Neural progenitor cell (in vitro differentiated cells): ENCODE data around the gene IPPK. TPM values are rescaled to one million over a fixed set of nuclear protein-coding genes. Genes with fewer than 3 reads are reported as not detected.

Experiments used
- DNase-seq: peaks from one replicate; pipeline ENCODE4 v3.0.0-alpha.2; 2016; ENCODE audit warnings: low spot score
- H2AFZ ChIP-seq: fragments of 200-600 bp; sonication (generic); replicated peaks from 2 replicates; pipeline ENCODE4 v1.6.1; 2016; ENCODE audit warnings: antibody characterized with exemption
- H3F3A ChIP-seq: fragments of 200-600 bp; sonication (generic); 2 replicates; pipeline ENCODE4 v1.6.1; 2016; ENCODE audit warnings: antibody characterized with exemption, low read depth
- H3K27ac ChIP-seq: fragments of 200-600 bp; sonication (generic); 2 replicates; pipeline ENCODE4 v1.5.1; 2016; ENCODE audit warnings: mild to moderate bottlenecking
- H3K27me3 ChIP-seq: fragments of 200-600 bp; sonication (generic); 2 replicates; pipeline ENCODE4 v1.6.1; 2016; ENCODE audit warnings: mild to moderate bottlenecking, moderate library complexity
- H3K36me3 ChIP-seq: fragments of 200-600 bp; sonication (generic); 2 replicates; pipeline ENCODE4 v1.5.1; 2016
- H3K4me1 ChIP-seq: fragments of 200-600 bp; sonication (generic); 2 replicates; pipeline ENCODE4 v1.6.1; 2016; ENCODE audit warnings: mixed run types
- H3K4me2 ChIP-seq: fragments of 200-600 bp; sonication (generic); 2 replicates; pipeline ENCODE4 v1.6.1; 2016
- H3K4me3 ChIP-seq: fragments of 200-600 bp; sonication (generic); 2 replicates; pipeline ENCODE4 v1.5.1; 2016
- H3K79me2 ChIP-seq: fragments of 200-600 bp; sonication (generic); 2 replicates; pipeline ENCODE4 v1.6.1; 2016; ENCODE audit warnings: low read depth
- H3K9ac ChIP-seq: fragments of 200-600 bp; sonication (generic); 2 replicates; pipeline ENCODE4 v1.6.1; 2016
- H3K9me3 ChIP-seq: fragments of 200-600 bp; sonication (generic); 2 replicates; pipeline ENCODE4 v1.5.1; 2016; ENCODE audit warnings: low read depth
- H4K20me1 ChIP-seq: fragments of 200-600 bp; sonication (generic); 2 replicates; pipeline ENCODE4 v1.6.1; 2016; ENCODE audit warnings: low read depth
- H3K27ac Mint-ChIP-seq: 3 replicates; pipeline ENCODE4 v1.8.0; 2021; ENCODE audit warnings: mixed read lengths
- H3K27me3 Mint-ChIP-seq: 2 replicates; pipeline ENCODE4 v1.8.0; 2022; ENCODE audit warnings: low read depth, mild to moderate bottlenecking, inconsistent platforms, moderate library complexity, mixed read lengths; ENCODE audit not compliant: insufficient read depth
- H3K36me3 Mint-ChIP-seq: 3 replicates; pipeline ENCODE4 v1.8.0; 2021; ENCODE audit warnings: mixed read lengths
- H3K4me1 Mint-ChIP-seq: 3 replicates; pipeline ENCODE4 v1.8.0; 2021; ENCODE audit warnings: mixed read lengths
- H3K4me3 Mint-ChIP-seq: 3 replicates; pipeline ENCODE4 v1.8.0; 2021; ENCODE audit warnings: mild to moderate bottlenecking, moderate library complexity, mixed read lengths
- H3K9me3 Mint-ChIP-seq: 3 replicates; pipeline ENCODE4 v1.8.0; 2020; ENCODE audit warnings: mixed read lengths
- EZH2 ChIP-seq: fragments of 200-600 bp; sonication (generic); IDR thresholded peaks from 2 replicates; pipeline ENCODE4 v1.6.1; 2017; ENCODE audit warnings: antibody characterized with exemption, mild to moderate bottlenecking, moderate library complexity
- EZH2phosphoT487 ChIP-seq: fragments of 200-600 bp; sonication (generic); IDR thresholded peaks from 2 replicates; pipeline ENCODE4 v1.6.1; 2017; ENCODE audit warnings: antibody characterized with exemption
- total RNA-seq: library from RNA; depleted of rRNA; stranded (reverse); fragments of >200 nt; gene quantifications from 2 replicates; pipeline ENCODE4 v1.2.3, GENCODE V29; 2015; ENCODE audit warnings: low replicate concordance
- TF ChIP-seq, protein P1 (sequence below): fragments of 200-600 bp; sonication (generic); IDR thresholded peaks from 2 replicates; pipeline ENCODE4 v1.5.1; 2017; ENCODE audit warnings: antibody characterized with exemption, mild to moderate bottlenecking

IPPK gene
- total RNA-seq, 1 donor from 2014 or later = 16.8 TPM

DNA sequence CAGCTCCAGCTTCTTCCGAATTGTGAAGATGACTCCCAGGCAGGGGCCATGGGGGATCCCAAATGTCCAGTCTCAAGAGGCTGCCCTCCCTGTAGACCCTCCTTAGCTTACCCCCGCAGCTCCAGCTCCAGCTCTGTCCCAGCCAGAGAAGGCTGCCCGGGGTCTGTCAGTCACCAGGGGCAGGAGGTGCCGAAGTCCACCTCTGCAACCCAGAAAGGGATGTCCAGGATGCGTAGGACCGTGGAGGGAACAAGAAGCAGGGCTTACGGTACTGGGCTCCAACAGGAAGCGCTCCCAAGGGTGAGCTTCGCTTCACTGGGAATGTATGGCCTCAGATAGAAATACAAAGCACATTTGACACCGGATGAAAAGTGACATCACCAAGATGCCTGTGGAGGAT, 6.0 kb downstream of the IPPK start:
- Histone ChIP-seq H3K27me3 (no peaks in the 10 kb centered on the region), H3K27ac (no peak overlapping the region), H3K4me3 (no peak overlapping the region), H3F3A (peaks cover 7% of the 10 kb centered on the region), H3K36me3 (no peaks in the 10 kb centered on the region), H3K4me1 (peaks cover 15% of the 10 kb centered on the region), H3K4me2 (no peak overlapping the region), H2AFZ (no peak overlapping the region), H3K9ac (no peak overlapping the region), H4K20me1 (peaks cover 61% of the 10 kb centered on the region), H3K9me3 (no peaks in the 10 kb centered on the region), H3K79me2 (peaks cover 28% of the 10 kb centered on the region)
- H3K27ac Mint-ChIP-seq = no peak overlapping the region
- no peak for DNase-seq
- no peak overlapping the region for H3K4me3 Mint-ChIP-seq
- H3K4me1 Mint-ChIP-seq = peaks cover 31% of the 10 kb centered on the region
- peaks cover 3% of the 10 kb centered on the region for H3K27me3 Mint-ChIP-seq
- H3K9me3 Mint-ChIP-seq = no peaks in the 10 kb centered on the region
- peaks cover 6% of the 10 kb centered on the region for H3K36me3 Mint-ChIP-seq
- TF ChIP-seq, protein P1, sequence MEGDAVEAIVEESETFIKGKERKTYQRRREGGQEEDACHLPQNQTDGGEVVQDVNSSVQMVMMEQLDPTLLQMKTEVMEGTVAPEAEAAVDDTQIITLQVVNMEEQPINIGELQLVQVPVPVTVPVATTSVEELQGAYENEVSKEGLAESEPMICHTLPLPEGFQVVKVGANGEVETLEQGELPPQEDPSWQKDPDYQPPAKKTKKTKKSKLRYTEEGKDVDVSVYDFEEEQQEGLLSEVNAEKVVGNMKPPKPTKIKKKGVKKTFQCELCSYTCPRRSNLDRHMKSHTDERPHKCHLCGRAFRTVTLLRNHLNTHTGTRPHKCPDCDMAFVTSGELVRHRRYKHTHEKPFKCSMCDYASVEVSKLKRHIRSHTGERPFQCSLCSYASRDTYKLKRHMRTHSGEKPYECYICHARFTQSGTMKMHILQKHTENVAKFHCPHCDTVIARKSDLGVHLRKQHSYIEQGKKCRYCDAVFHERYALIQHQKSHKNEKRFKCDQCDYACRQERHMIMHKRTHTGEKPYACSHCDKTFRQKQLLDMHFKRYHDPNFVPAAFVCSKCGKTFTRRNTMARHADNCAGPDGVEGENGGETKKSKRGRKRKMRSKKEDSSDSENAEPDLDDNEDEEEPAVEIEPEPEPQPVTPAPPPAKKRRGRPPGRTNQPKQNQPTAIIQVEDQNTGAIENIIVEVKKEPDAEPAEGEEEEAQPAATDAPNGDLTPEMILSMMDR = no peak
- TF ChIP-seq EZH2phosphoT487 (no peak), EZH2 (no peak)

DNA sequence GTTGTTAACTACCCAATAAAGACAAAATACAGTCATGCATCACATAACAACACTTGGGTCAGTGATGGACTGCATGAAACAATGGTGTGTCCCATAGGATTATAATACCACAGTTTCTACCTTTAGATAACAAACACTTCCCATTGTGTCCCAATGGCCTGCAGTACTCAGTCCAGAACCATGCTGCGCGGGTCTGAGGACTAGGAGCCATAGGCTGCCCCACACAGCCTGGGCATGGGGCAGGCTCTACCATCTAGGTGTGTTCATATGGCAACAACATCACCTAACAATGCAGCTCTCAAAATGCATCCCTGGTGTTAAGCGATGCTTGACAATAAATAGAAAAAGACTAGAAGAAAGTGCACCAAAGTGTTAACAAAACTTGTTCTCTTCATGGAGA, 6.8 kb downstream of the IPPK start:
- Histone ChIP-seq H2AFZ (no peak overlapping the region), H3K4me2 (no peak overlapping the region), H4K20me1 (peaks cover 68% of the 10 kb centered on the region), H3F3A (peaks cover 7% of the 10 kb centered on the region), H3K9ac (no peak overlapping the region), H3K4me3 (no peak overlapping the region), H3K79me2 (peaks cover 26% of the 10 kb centered on the region), H3K27me3 (no peaks in the 10 kb centered on the region), H3K4me1 (peaks cover 14% of the 10 kb centered on the region), H3K9me3 (no peaks in the 10 kb centered on the region), H3K27ac (no peak overlapping the region), H3K36me3 (no peaks in the 10 kb centered on the region)
- TF ChIP-seq EZH2phosphoT487 (no peak), EZH2 (no peak)
- TF ChIP-seq, protein P1 = no peak
- Mint-ChIP-seq H3K4me1 (peaks cover 23% of the 10 kb centered on the region), H3K4me3 (no peak overlapping the region), H3K9me3 (no peaks in the 10 kb centered on the region), H3K36me3 (peaks cover 6% of the 10 kb centered on the region), H3K27ac (no peak overlapping the region), H3K27me3 (peaks cover 3% of the 10 kb centered on the region)
- no peak for DNase-seq

DNA sequence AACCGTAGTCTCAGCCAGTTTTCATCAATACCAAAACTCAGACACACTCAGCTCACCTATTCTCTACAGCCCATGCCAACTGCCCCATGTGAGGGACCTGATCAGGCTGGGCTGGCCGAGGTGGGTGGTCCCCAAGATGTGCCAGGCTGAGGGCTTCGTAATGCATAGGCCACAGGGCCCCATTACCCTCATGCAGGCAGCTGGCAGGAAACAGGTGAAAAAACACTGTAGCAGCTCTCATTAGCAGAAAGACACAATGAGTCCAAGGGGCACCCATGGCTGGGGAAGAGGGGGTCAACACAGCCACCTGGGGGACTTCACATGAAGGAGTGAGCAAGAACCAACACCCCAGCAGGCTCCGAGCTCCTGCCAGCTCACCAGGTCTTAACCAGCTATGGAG, 8.2 kb downstream of the IPPK start:
- no peaks in the 10 kb centered on the region for H3K36me3 ChIP-seq
- H3K9ac ChIP-seq = no peak overlapping the region
- Mint-ChIP-seq H3K9me3 (no peaks in the 10 kb centered on the region), H3K27ac (no peak overlapping the region), H3K27me3 (no peaks in the 10 kb centered on the region), H3K4me3 (no peak overlapping the region), H3K36me3 (peaks cover 4% of the 10 kb centered on the region), H3K4me1 (peaks cover 23% of the 10 kb centered on the region)
- H4K20me1 ChIP-seq = peaks cover 78% of the 10 kb centered on the region
- H3K27ac ChIP-seq = no peak overlapping the region
- no peak for DNase-seq
- H2AFZ ChIP-seq = no peak overlapping the region
- H3K4me3 ChIP-seq = no peak overlapping the region
- H3K79me2 ChIP-seq = peaks cover 24% of the 10 kb centered on the region
- H3K27me3 ChIP-seq = no peaks in the 10 kb centered on the region
- peaks cover 14% of the 10 kb centered on the region for H3K4me1 ChIP-seq
- H3K4me2 ChIP-seq = no peak overlapping the region
- H3F3A ChIP-seq = peaks cover 7% of the 10 kb centered on the region
- no peaks in the 10 kb centered on the region for H3K9me3 ChIP-seq
- TF ChIP-seq EZH2 = no peak

DNA sequence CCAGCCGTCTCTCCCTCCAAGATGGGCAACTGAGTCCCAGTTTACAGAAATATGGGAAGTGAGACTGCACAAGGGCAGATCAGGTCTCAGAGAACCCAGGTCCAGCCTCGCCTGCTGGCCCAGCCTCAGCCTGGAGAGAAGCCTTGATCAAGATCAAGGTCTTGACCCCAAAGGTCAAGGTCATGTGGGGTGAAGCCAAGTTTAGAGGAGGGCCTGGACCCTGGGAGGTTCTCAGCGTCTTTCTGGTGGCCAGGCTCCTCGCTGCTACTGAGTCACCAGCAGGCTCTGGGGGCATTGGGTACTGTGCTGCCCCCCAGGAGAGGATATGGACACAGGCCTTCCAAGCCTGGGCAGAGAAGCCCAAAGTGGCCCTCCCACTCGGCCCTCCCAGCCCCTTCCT, 8.8 kb downstream of the IPPK start:
- Histone ChIP-seq H3K4me1 (peaks cover 14% of the 10 kb centered on the region), H3K4me3 (no peak overlapping the region), H3K4me2 (no peak overlapping the region), H3F3A (peaks cover 7% of the 10 kb centered on the region), H3K27ac (no peak overlapping the region), H4K20me1 (peaks cover 78% of the 10 kb centered on the region), H3K9me3 (no peaks in the 10 kb centered on the region), H3K9ac (no peak overlapping the region), H3K36me3 (no peaks in the 10 kb centered on the region), H2AFZ (no peak overlapping the region), H3K27me3 (no peaks in the 10 kb centered on the region), H3K79me2 (peaks cover 24% of the 10 kb centered on the region)
- H3K36me3 Mint-ChIP-seq = peaks cover 6% of the 10 kb centered on the region
- H3K9me3 Mint-ChIP-seq = no peaks in the 10 kb centered on the region
- peaks cover 23% of the 10 kb centered on the region for H3K4me1 Mint-ChIP-seq
- H3K27me3 Mint-ChIP-seq = no peaks in the 10 kb centered on the region
- DNase-seq = no peak
- H3K4me3 Mint-ChIP-seq = no peak overlapping the region
- no peak for TF ChIP-seq EZH2
- no peak for TF ChIP-seq EZH2phosphoT487
- TF ChIP-seq, protein P1 = no peak
- H3K27ac Mint-ChIP-seq = no peak overlapping the region
